ENCODE data around the gene DRC3. TPM values are rescaled to one million over a fixed set of nuclear protein-coding genes. Genes with fewer than 3 reads are reported as not detected.

The DRC3 gene
- total and polyA plus RNA-seq, 10 of the 15 experiments (the other 5 are each of a cell fraction or from before 2014, with no cell fraction given), result 0.18 to 2.3 (median 0.60) TPM; not detected in 3

GRCh38 chr17:17987901-17988300 lies 15.2 kb downstream of the DRC3 start:
- H3K27me3 ChIP-seq (replicated peaks in 1 of 2; ENCODE audit: control insufficient read depth in 2 of 2, insufficient read depth in 2 of 2, low read length in 1 of 2), result no peaks in the 10 kb centered on the region; a peak in 1 of 4 replicates
- in situ Hi-C loops (cut with MboI), result no loop called here
- DNase-seq (ENCODE audit: low read depth, low spot score) (no peak), ATAC-seq (no peak), FAIRE-seq (no peak)
- H3K9ac ChIP-seq (ENCODE audit: control insufficient read depth, insufficient read depth, low read length), result no peak overlapping the region
- H3K4me1 ChIP-seq (ENCODE audit: control insufficient read depth, insufficient read depth, low read length), result no peaks in the 10 kb centered on the region; the same call in 1 of the 2 replicates
- ChIA-PET POLR2A (no interaction called here), CTCF (interaction anchor here (3.6 kb wide), 1 partner anchor 45 kb away, joined by 36 read pairs; no protein-coding TSS in a partner anchor), SMC1A (ENCODE audit: uncharacterized antibody, unreplicated experiment) (no interaction called here), RAD21 (ENCODE audit: unreplicated experiment) (interaction anchor here (0.9 kb wide), 1 partner anchor 44 kb away, joined by 3 read pairs; no protein-coding TSS in a partner anchor)
- H3K27ac ChIP-seq (ENCODE audit: control insufficient read depth, insufficient read depth), result no peak overlapping the region
- H3K4me3 ChIP-seq, result no peak overlapping the region
- H3K4me2 ChIP-seq (ENCODE audit: control insufficient read depth, insufficient read depth), result no peak overlapping the region
- TF ChIP-seq SKIL (IDR thresholded peaks at IDR 0.05; ENCODE audit: low read depth, poor library complexity, severe bottlenecking) (no peak), SMAD5 (IDR thresholded peaks at IDR 0.05; ENCODE audit: low read depth) (no peak), PML (IDR thresholded peaks at IDR 0.05; ENCODE audit: low read length) (no peak)
- no peak overlapping the region for H2AFZ ChIP-seq (ENCODE audit: control insufficient read depth, low read depth, low read length)
- no peaks in the 10 kb centered on the region for H3K9me3 ChIP-seq (replicated peaks; ENCODE audit: control insufficient read depth, insufficient read depth, low read length)
- intact Hi-C loops (cut with micrococcal nuclease; ENCODE audit: unreplicated experiment), result no loop called here
- BruUV-seq (replicated peaks), result no TSS peak
- H3K79me2 ChIP-seq (ENCODE audit: control insufficient read depth, insufficient read depth, low read length), result no peaks in the 10 kb centered on the region
- H4K20me1 ChIP-seq (ENCODE audit: control insufficient read depth, insufficient read depth), result no peaks in the 10 kb centered on the region
- no peaks in the 10 kb centered on the region for H3K36me3 ChIP-seq (ENCODE audit: control insufficient read depth in 2 of 2, insufficient read depth in 2 of 2, low read length in 1 of 2)
- 73% methylated on average over 14 of the region's 14 CpGs for WGBS (ENCODE audit: insufficient coverage, insufficient replicate concordance, low lambda C conversion rate, missing lambda C conversion rate)

GRCh38 chr17:17988427-17988945 lies 15.8 kb downstream of the DRC3 start:
- Histone ChIP-seq H3K4me2 (ENCODE audit: control insufficient read depth, insufficient read depth) (no peak overlapping the region), H3K36me3 (ENCODE audit: control insufficient read depth in 2 of 2, insufficient read depth in 2 of 2, low read length in 1 of 2) (no peaks in the 10 kb centered on the region), H3K79me2 (ENCODE audit: control insufficient read depth, insufficient read depth, low read length) (no peaks in the 10 kb centered on the region), H3K9me3 (replicated peaks; ENCODE audit: control insufficient read depth, insufficient read depth, low read length) (no peaks in the 10 kb centered on the region), H3K27me3 (replicated peaks in 1 of 2; ENCODE audit: control insufficient read depth in 2 of 2, insufficient read depth in 2 of 2, low read length in 1 of 2) (no peaks in the 10 kb centered on the region; a peak in 1 of 4 replicates), H4K20me1 (ENCODE audit: control insufficient read depth, insufficient read depth) (no peaks in the 10 kb centered on the region), H3K4me3 (no peak overlapping the region), H3K27ac (ENCODE audit: control insufficient read depth, insufficient read depth) (no peak overlapping the region), H2AFZ (ENCODE audit: control insufficient read depth, low read depth, low read length) (no peak overlapping the region), H3K4me1 (ENCODE audit: control insufficient read depth, insufficient read depth, low read length) (no peaks in the 10 kb centered on the region; the same call in 1 of the 2 replicates), H3K9ac (ENCODE audit: control insufficient read depth, insufficient read depth, low read length) (no peak overlapping the region)
- DNase-seq (ENCODE audit: low read depth, low spot score), result no peak
- no peak for ATAC-seq
- SMC1A ChIA-PET (ENCODE audit: uncharacterized antibody, unreplicated experiment), result no interaction called here
- in situ Hi-C loops (cut with MboI), result no loop called here
- POLR2A ChIA-PET, result no interaction called here
- no TSS peak for BruUV-seq (replicated peaks)
- WGBS (ENCODE audit: insufficient coverage, insufficient replicate concordance, low lambda C conversion rate, missing lambda C conversion rate), result 44% methylated on average over 7 of the region's 7 CpGs
- RAD21 ChIA-PET (ENCODE audit: unreplicated experiment), result interaction anchor here (0.9 kb wide), 1 partner anchor 44 kb away, joined by 3 read pairs; no protein-coding TSS in a partner anchor
- FAIRE-seq, result no peak
- intact Hi-C loops (cut with micrococcal nuclease; ENCODE audit: unreplicated experiment), result no loop called here
- CTCF ChIA-PET, result no interaction called here
- TF ChIP-seq ZNF384 (IDR thresholded peaks at IDR 0.05; ENCODE audit: borderline replicate concordance, low read depth, low read length), result no peak
- no peak for TF ChIP-seq KDM1A (IDR thresholded peaks at IDR 0.05; ENCODE audit: borderline replicate concordance)
- no peak for TF ChIP-seq E4F1 (IDR thresholded peaks at IDR 0.05; ENCODE audit: borderline replicate concordance, partially characterized antibody)
- no peak for TF ChIP-seq MEF2A (IDR thresholded peaks at IDR 0.05; ENCODE audit: insufficient read depth, low read depth, low read length)
- no peak for TF ChIP-seq IRF4 (IDR thresholded peaks at IDR 0.05; ENCODE audit: low read depth, low read length)
- TF ChIP-seq NFYA (IDR thresholded peaks at IDR 0.05; ENCODE audit: borderline replicate concordance, low read depth, low read length), result no peak
- no peak for TF ChIP-seq MAX (IDR thresholded peaks at IDR 0.05; ENCODE audit: low read depth, low read length)
- TF ChIP-seq KAT2A (conservative IDR thresholded peaks at IDR 0.05; ENCODE audit: control insufficient read depth, low read depth, low read length), result no peak
